Loucy (cell line): ENCODE data around the gene KIF16B.

ENCODE experiments used
- H2AFZ ChIP-seq: fragments of 200-600 bp; sonication (generic); 2 replicates; pipeline ENCODE4 v1.6.0; 2016; ENCODE audit warnings: antibody characterized with exemption, mild to moderate bottlenecking, low read length, moderate library complexity
- H3F3A ChIP-seq: fragments of 200-600 bp; 2 replicates; pipeline ENCODE4 v1.6.0; 2016; ENCODE audit warnings: antibody characterized with exemption, low read depth, mild to moderate bottlenecking
- H3K27me3 ChIP-seq: fragments of 200-600 bp; sonication (generic); 2 replicates; pipeline ENCODE4 v1.6.1; 2014; ENCODE audit warnings: low read length, mild to moderate bottlenecking; ENCODE audit not compliant: insufficient read depth, poor library complexity, severe bottlenecking
- H3K36me3 ChIP-seq: fragments of 200-600 bp; sonication (generic); 2 replicates; pipeline ENCODE4 v1.6.1; 2016; ENCODE audit warnings: low read length; ENCODE audit not compliant: insufficient read depth
- H3K4me1 ChIP-seq: fragments of 200-600 bp; sonication (generic); 2 replicates; pipeline ENCODE4 v1.5.1; 2014; ENCODE audit warnings: low read length, mild to moderate bottlenecking; ENCODE audit not compliant: insufficient read depth, poor library complexity, severe bottlenecking
- H3K4me2 ChIP-seq: fragments of 200-600 bp; sonication (generic); 2 replicates; pipeline ENCODE4 v1.6.0; 2014; ENCODE audit warnings: antibody characterized with exemption, low read length, low read depth, mild to moderate bottlenecking; ENCODE audit not compliant: poor library complexity, severe bottlenecking
- H3K4me3 ChIP-seq: fragments of 200-600 bp; sonication (generic); 2 replicates; pipeline ENCODE4 v1.5.1; 2014; ENCODE audit warnings: low read length, mild to moderate bottlenecking, mixed read lengths; ENCODE audit not compliant: poor library complexity, severe bottlenecking
- H3K79me2 ChIP-seq: fragments of 200-600 bp; sonication (generic); 2 replicates; pipeline ENCODE4 v1.6.1; 2014; ENCODE audit warnings: low read length; ENCODE audit not compliant: insufficient read depth
- H3K9ac ChIP-seq: fragments of 200-600 bp; sonication (generic); 2 replicates; pipeline ENCODE4 v1.6.0; 2014; ENCODE audit warnings: mild to moderate bottlenecking, low read depth, low read length, moderate library complexity; ENCODE audit not compliant: poor library complexity, severe bottlenecking
- H3K9me2 ChIP-seq: fragments of 200-600 bp; sonication (generic); replicated peaks from 2 replicates; pipeline ENCODE4 v1.6.1; 2016; ENCODE audit warnings: low read depth, low read length, mixed read lengths
- H3K9me3 ChIP-seq: fragments of 200-600 bp; sonication (generic); 2 replicates; pipeline ENCODE4 v1.6.1; 2014; ENCODE audit warnings: mild to moderate bottlenecking, antibody characterized with exemption, low read length, low read depth; ENCODE audit not compliant: insufficient read depth
- H4K20me1 ChIP-seq: fragments of 200-600 bp; sonication (generic); 2 replicates; pipeline ENCODE4 v1.6.0; 2014; ENCODE audit warnings: antibody characterized with exemption, low read length, mild to moderate bottlenecking; ENCODE audit not compliant: insufficient read depth, poor library complexity, severe bottlenecking
- EZH2phosphoT487 ChIP-seq: fragments of 200-600 bp; IDR thresholded peaks from 2 replicates; pipeline ENCODE4 v1.6.1; 2018; ENCODE audit warnings: antibody characterized with exemption, mild to moderate bottlenecking, moderate library complexity, borderline replicate concordance
- TF ChIP-seq, protein P1 (sequence below): fragments of 200-600 bp; sonication (generic); conservative IDR thresholded peaks from 2 replicates; pipeline ENCODE4 v1.5.1; 2014; ENCODE audit warnings: mild to moderate bottlenecking, antibody characterized with exemption, low read length

KIF16B gene

DNA sequence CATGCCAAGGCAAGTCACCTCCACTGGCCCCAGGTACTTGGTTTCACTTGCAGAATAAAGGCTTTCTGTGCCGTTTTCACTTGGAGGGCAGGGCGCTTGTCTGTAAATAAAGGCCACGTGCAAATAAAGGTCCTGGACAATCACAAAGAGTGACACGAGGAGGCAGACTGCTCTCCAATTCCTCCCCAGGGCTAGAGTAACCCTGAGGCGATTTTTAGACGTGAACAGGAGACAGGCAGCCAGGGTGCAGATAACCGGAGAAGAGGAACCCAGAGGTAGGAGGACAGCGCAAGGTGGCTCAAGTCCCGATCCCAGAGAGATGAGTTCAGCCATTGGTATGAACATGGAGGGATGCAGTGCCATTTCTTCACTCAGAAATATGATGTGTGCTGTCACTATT is 327.4 kb downstream of the KIF16B start:
- Histone ChIP-seq H3K4me1 (no peaks in the 10 kb centered on the region), H3K27me3 (no peaks in the 10 kb centered on the region), H4K20me1 (no peaks in the 10 kb centered on the region), H3K4me3 (no peak overlapping the region), H3K9me3 (no peaks in the 10 kb centered on the region), H3K79me2 (no peaks in the 10 kb centered on the region), H3K9ac (no peak overlapping the region), H2AFZ (no peak overlapping the region), H3K36me3 (no peaks in the 10 kb centered on the region), H3K9me2 (no peaks in the 10 kb centered on the region), H3K4me2 (no peak overlapping the region), H3F3A (no peaks in the 10 kb centered on the region)
- no peak for TF ChIP-seq EZH2phosphoT487
- TF ChIP-seq, protein P1, sequence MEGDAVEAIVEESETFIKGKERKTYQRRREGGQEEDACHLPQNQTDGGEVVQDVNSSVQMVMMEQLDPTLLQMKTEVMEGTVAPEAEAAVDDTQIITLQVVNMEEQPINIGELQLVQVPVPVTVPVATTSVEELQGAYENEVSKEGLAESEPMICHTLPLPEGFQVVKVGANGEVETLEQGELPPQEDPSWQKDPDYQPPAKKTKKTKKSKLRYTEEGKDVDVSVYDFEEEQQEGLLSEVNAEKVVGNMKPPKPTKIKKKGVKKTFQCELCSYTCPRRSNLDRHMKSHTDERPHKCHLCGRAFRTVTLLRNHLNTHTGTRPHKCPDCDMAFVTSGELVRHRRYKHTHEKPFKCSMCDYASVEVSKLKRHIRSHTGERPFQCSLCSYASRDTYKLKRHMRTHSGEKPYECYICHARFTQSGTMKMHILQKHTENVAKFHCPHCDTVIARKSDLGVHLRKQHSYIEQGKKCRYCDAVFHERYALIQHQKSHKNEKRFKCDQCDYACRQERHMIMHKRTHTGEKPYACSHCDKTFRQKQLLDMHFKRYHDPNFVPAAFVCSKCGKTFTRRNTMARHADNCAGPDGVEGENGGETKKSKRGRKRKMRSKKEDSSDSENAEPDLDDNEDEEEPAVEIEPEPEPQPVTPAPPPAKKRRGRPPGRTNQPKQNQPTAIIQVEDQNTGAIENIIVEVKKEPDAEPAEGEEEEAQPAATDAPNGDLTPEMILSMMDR = no peak

DNA sequence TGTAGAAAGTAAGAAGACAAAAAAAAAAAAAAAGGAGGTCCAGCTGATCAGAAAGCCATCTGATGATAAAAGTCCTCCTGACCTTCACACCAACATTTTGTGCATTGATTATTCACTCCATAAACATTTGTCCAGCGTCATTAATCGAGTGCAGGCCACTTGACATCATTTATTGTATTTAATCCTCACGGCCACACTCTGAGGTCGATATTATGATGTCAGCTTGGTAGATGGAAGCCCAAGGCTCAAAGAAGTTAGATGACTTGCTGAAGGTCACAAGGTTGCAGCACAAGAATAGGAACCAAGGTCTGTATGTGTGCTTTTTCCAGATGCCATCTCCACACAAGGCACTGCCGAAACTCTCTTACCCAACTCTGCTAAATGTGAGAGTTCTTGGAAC is 328.4 kb downstream of the KIF16B start:
- H3K9me3 ChIP-seq = no peaks in the 10 kb centered on the region
- H3K27me3 ChIP-seq = no peaks in the 10 kb centered on the region
- H3K4me2 ChIP-seq = no peak overlapping the region
- no peaks in the 10 kb centered on the region for H3F3A ChIP-seq
- H3K36me3 ChIP-seq = no peaks in the 10 kb centered on the region
- no peak overlapping the region for H3K4me3 ChIP-seq
- H2AFZ ChIP-seq = no peak overlapping the region
- no peaks in the 10 kb centered on the region for H3K4me1 ChIP-seq
- H3K9ac ChIP-seq = no peak overlapping the region
- no peak for TF ChIP-seq EZH2phosphoT487
- TF ChIP-seq, protein P1 = no peak
- H3K79me2 ChIP-seq = no peaks in the 10 kb centered on the region
- no peaks in the 10 kb centered on the region for H4K20me1 ChIP-seq
- no peaks in the 10 kb centered on the region for H3K9me2 ChIP-seq

DNA sequence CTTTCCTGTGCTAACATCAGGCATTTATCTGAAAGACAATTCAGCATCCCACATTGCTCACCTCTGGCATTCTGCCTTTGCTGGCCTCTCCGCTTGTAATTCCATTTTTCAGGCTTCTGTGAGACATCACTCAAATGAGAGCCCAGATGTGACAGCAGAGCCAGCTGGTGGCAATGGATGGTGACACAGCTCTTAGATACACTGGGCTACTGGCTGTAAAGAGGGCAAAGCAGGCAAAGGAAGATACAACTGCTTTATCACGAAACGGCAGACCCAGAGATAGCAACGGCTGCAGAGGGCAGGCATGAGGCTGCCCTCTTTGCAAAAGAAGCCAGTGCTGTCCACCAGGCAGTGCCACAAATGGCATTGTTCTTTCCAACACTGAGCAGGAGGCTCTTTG is 329.8 kb downstream of the KIF16B start:
- no peaks in the 10 kb centered on the region for H3K9me2 ChIP-seq
- H3K27me3 ChIP-seq = no peaks in the 10 kb centered on the region
- H3K9me3 ChIP-seq = peaks cover under 1% of the 10 kb centered on the region; the same call in 1 of the 2 replicates
- no peak overlapping the region for H3K4me3 ChIP-seq
- no peak overlapping the region for H3K4me2 ChIP-seq
- no peaks in the 10 kb centered on the region for H3F3A ChIP-seq
- no peaks in the 10 kb centered on the region for H3K79me2 ChIP-seq
- H2AFZ ChIP-seq = no peak overlapping the region
- no peaks in the 10 kb centered on the region for H3K4me1 ChIP-seq
- no peak overlapping the region for H3K9ac ChIP-seq
- TF ChIP-seq, protein P1 = no peak
- TF ChIP-seq EZH2phosphoT487 = no peak
- no peaks in the 10 kb centered on the region for H3K36me3 ChIP-seq
- H4K20me1 ChIP-seq = no peaks in the 10 kb centered on the region
